ENCODE data around the gene SMIM45.

The SMIM45 gene

GRCh38 chr22:41983513-41984405, 31.8 kb downstream of the SMIM45 start:
- no peak overlapping the region for H3K4me3 Mint-ChIP-seq (ENCODE audit: unreplicated experiment)
- H3K36me3 Mint-ChIP-seq (ENCODE audit: unreplicated experiment) = peaks cover 29% of the 10 kb centered on the region
- no peak for DNase-seq
- H3K27ac Mint-ChIP-seq (ENCODE audit: unreplicated experiment) = no peak overlapping the region
- peaks cover 7% of the 10 kb centered on the region for H3K4me1 Mint-ChIP-seq (ENCODE audit: low read depth, unreplicated experiment)
- H3K9me3 Mint-ChIP-seq (ENCODE audit: unreplicated experiment) = peaks cover 2% of the 10 kb centered on the region
- H3K27me3 Mint-ChIP-seq (ENCODE audit: unreplicated experiment) = peaks cover 5% of the 10 kb centered on the region
- TF ChIP-seq CTCF (IDR thresholded peaks at IDR 0.05; ENCODE audit: partially characterized antibody, unreplicated experiment) = no peak

GRCh38 chr22:41987276-41987675, 35.3 kb downstream of the SMIM45 start:
- Mint-ChIP-seq H3K4me1 (ENCODE audit: low read depth, unreplicated experiment) (no peaks in the 10 kb centered on the region), H3K27ac (ENCODE audit: unreplicated experiment) (no peak overlapping the region), H3K9me3 (ENCODE audit: unreplicated experiment) (peaks cover 2% of the 10 kb centered on the region), H3K36me3 (ENCODE audit: unreplicated experiment) (peaks cover 29% of the 10 kb centered on the region), H3K4me3 (ENCODE audit: unreplicated experiment) (no peak overlapping the region), H3K27me3 (ENCODE audit: unreplicated experiment) (peaks cover 8% of the 10 kb centered on the region)
- TF ChIP-seq CTCF (IDR thresholded peaks at IDR 0.05; ENCODE audit: partially characterized antibody, unreplicated experiment) = no peak
- DNase-seq = no peak

GRCh38 chr22:41989246-41989645, 37.3 kb downstream of the SMIM45 start:
- Mint-ChIP-seq H3K36me3 (ENCODE audit: unreplicated experiment) (peaks cover 24% of the 10 kb centered on the region), H3K4me3 (ENCODE audit: unreplicated experiment) (no peak overlapping the region), H3K27ac (ENCODE audit: unreplicated experiment) (no peak overlapping the region), H3K4me1 (ENCODE audit: low read depth, unreplicated experiment) (no peaks in the 10 kb centered on the region), H3K27me3 (ENCODE audit: unreplicated experiment) (peaks cover 8% of the 10 kb centered on the region), H3K9me3 (ENCODE audit: unreplicated experiment) (no peaks in the 10 kb centered on the region)
- no peak for TF ChIP-seq CTCF (IDR thresholded peaks at IDR 0.05; ENCODE audit: partially characterized antibody, unreplicated experiment)
- DNase-seq = no peak

- DNase-seq = no peak
- Mint-ChIP-seq H3K9me3 (ENCODE audit: unreplicated experiment) (no peaks in the 10 kb centered on the region), H3K4me3 (ENCODE audit: unreplicated experiment) (no peak overlapping the region), H3K27me3 (ENCODE audit: unreplicated experiment) (peaks cover 12% of the 10 kb centered on the region), H3K36me3 (ENCODE audit: unreplicated experiment) (peaks cover 24% of the 10 kb centered on the region), H3K4me1 (ENCODE audit: low read depth, unreplicated experiment) (peaks cover 3% of the 10 kb centered on the region), H3K27ac (ENCODE audit: unreplicated experiment) (no peak overlapping the region)
- no peak for TF ChIP-seq CTCF (IDR thresholded peaks at IDR 0.05; ENCODE audit: partially characterized antibody, unreplicated experiment)
Measured at GRCh38 chr22:41991111-41991510, 39.2 kb downstream of the SMIM45 start.

GRCh38 chr22:41992496-41992895, 40.5 kb downstream of the SMIM45 start:
- TF ChIP-seq CTCF (IDR thresholded peaks at IDR 0.05; ENCODE audit: partially characterized antibody, unreplicated experiment) = no peak
- DNase-seq = no peak
- Mint-ChIP-seq H3K27ac (ENCODE audit: unreplicated experiment) (no peak overlapping the region), H3K9me3 (ENCODE audit: unreplicated experiment) (no peaks in the 10 kb centered on the region), H3K4me1 (ENCODE audit: low read depth, unreplicated experiment) (peaks cover 5% of the 10 kb centered on the region), H3K4me3 (ENCODE audit: unreplicated experiment) (no peak overlapping the region), H3K27me3 (ENCODE audit: unreplicated experiment) (peaks cover 12% of the 10 kb centered on the region), H3K36me3 (ENCODE audit: unreplicated experiment) (peaks cover 21% of the 10 kb centered on the region)
